IMR-90 (cell line): ENCODE measurements around the gene ACBD5. TPM values are rescaled to one million over a fixed set of nuclear protein-coding genes. Genes with fewer than 3 reads are reported as not detected.

ENCODE experiments used
- ATAC-seq: fragments of 200-7000 bp; cut with Tn5 transposase; 2 replicates; pipeline ENCODE4 v1.9.1; 2020; ENCODE audit warnings: low read depth, mild to moderate bottlenecking, moderate library complexity
- BruUV-seq: library from RNA; stranded (reverse); fragments of 400-500 nt; replicated peaks from 2 replicates; lab custom pipeline; 2021; lab: Mats Ljungman, UMichigan
- CTCF ChIA-PET: fragments of 300-600 bp; formaldehyde crosslinking; extraction: SDS; loops from one replicate; lab custom pipeline; 2021; ENCODE audit warnings: antibody characterized with exemption; lab: Yijun Ruan, JAX
- POLR2A ChIA-PET: fragments of 300-600 bp; sonication (Branson Sonifier 250); formaldehyde crosslinking; loops from one replicate; lab custom pipeline; 2022; ENCODE audit warnings: antibody characterized with exemption; ENCODE audit not compliant: unreplicated experiment; lab: Charles Lee
- DNase-seq: peaks from one replicate; pipeline ENCODE4 v3.0.0; 2013
- H2AFZ ChIP-seq: replicated peaks from 2 replicates; pipeline ENCODE3; 2013; ENCODE audit warnings: low read length, mild to moderate bottlenecking; ENCODE audit not compliant: poor library complexity
- H2AK5ac ChIP-seq: 2 replicates; pipeline ENCODE4 v1.6.1; 2013; ENCODE audit warnings: low read depth, low read length, inconsistent platforms
- H2AK9ac ChIP-seq: replicated peaks from 2 replicates; pipeline ENCODE3; 2013; ENCODE audit warnings: mild to moderate bottlenecking, low read depth, low read length, moderate library complexity; ENCODE audit not compliant: poor library complexity
- H2BK120ac ChIP-seq: 2 replicates; pipeline ENCODE4 v1.6.1; 2013; ENCODE audit warnings: low read depth, low read length, inconsistent platforms
- H2BK15ac ChIP-seq: 3 replicates; pipeline ENCODE4 v1.6.1; 2013; ENCODE audit warnings: low read depth, low read length, inconsistent platforms
- H2BK20ac ChIP-seq: 2 replicates; pipeline ENCODE4 v1.6.1; 2013; ENCODE audit warnings: low read depth, mild to moderate bottlenecking, inconsistent platforms, low read length, moderate library complexity
- H2BK5ac ChIP-seq: 2 replicates; pipeline ENCODE4 v1.6.1; 2013; ENCODE audit warnings: mild to moderate bottlenecking, low read depth, low read length, inconsistent platforms; ENCODE audit not compliant: poor library complexity, severe bottlenecking
- H3K14ac ChIP-seq: replicated peaks from 2 replicates; pipeline ENCODE4 v1.6.1; 2013; ENCODE audit warnings: low read depth, low read length, inconsistent platforms
- H3K18ac ChIP-seq: 2 replicates; pipeline ENCODE4 v1.6.1; 2013; ENCODE audit warnings: low read depth, low read length, control low read depth
- H3K23ac ChIP-seq: 2 replicates; pipeline ENCODE4 v1.6.1; 2013; ENCODE audit warnings: low read depth, low read length, inconsistent platforms
- H3K27ac ChIP-seq: 2 replicates; pipeline ENCODE4 v1.5.1; 2013; ENCODE audit warnings: mild to moderate bottlenecking, control low read depth, low read length; ENCODE audit not compliant: insufficient read depth
- H3K27me3 ChIP-seq: 2 replicates; pipeline ENCODE4 v1.6.1; 2013; ENCODE audit warnings: low read length; ENCODE audit not compliant: control insufficient read depth, insufficient read depth
- H3K36me3 ChIP-seq: 2 replicates; pipeline ENCODE4 v1.6.1; 2013; ENCODE audit warnings: low read length, mixed read lengths; ENCODE audit not compliant: control insufficient read depth, insufficient read depth
- H3K4ac ChIP-seq: 2 replicates; pipeline ENCODE4 v1.6.1; 2013; ENCODE audit warnings: low read depth, low read length, inconsistent platforms
- H3K4me1 ChIP-seq: 2 replicates; pipeline ENCODE4 v1.6.1; 2013; ENCODE audit warnings: low read length, mixed read lengths; ENCODE audit not compliant: control insufficient read depth, insufficient read depth
- H3K4me2 ChIP-seq: 2 replicates; pipeline ENCODE4 v1.6.1; 2013; ENCODE audit warnings: low read depth, mild to moderate bottlenecking, control low read depth, low read length, moderate library complexity
- H3K4me3 ChIP-seq: 2 replicates; pipeline ENCODE4 v1.5.1; 2013; ENCODE audit warnings: low read depth, mild to moderate bottlenecking, control low read depth, low read length, moderate library complexity; ENCODE audit not compliant: insufficient read depth
- H3K56ac ChIP-seq: 2 replicates; pipeline ENCODE4 v1.6.1; 2013; ENCODE audit warnings: low read length, inconsistent platforms; ENCODE audit not compliant: insufficient read depth; ENCODE audit errors: extremely low read depth
- H3K79me1 ChIP-seq, 2 experiments: 2 replicates each; pipeline ENCODE4 v1.6.1; 2013; ENCODE audit warnings: low read length in 2 of 2, inconsistent platforms in 1 of 2, low read depth in 1 of 2
- H3K9ac ChIP-seq: 2 replicates; pipeline ENCODE4 v1.6.1; 2013; ENCODE audit warnings: low read depth, low read length, control low read depth
- H3K9me1 ChIP-seq: 2 replicates; pipeline ENCODE4 v1.6.1; 2013; ENCODE audit warnings: low read length, inconsistent platforms; ENCODE audit not compliant: insufficient read depth
- H3K9me3 ChIP-seq: 2 replicates; pipeline ENCODE4 v1.6.1; 2013; ENCODE audit warnings: low read length; ENCODE audit not compliant: control insufficient read depth, insufficient read depth
- H4K20me1 ChIP-seq: 2 replicates; pipeline ENCODE4 v1.6.1; 2013; ENCODE audit warnings: low read length, inconsistent platforms; ENCODE audit not compliant: insufficient read depth
- H4K5ac ChIP-seq: 2 replicates; pipeline ENCODE4 v1.6.1; 2013; ENCODE audit warnings: mild to moderate bottlenecking, low read depth, low read length, control low read depth
- H4K8ac ChIP-seq, 2 experiments: 2 replicates each; pipeline ENCODE4 v1.6.1; 2013; ENCODE audit warnings: low read depth in 2 of 2, low read length in 2 of 2, control low read depth in 1 of 2, inconsistent platforms in 1 of 2
- H4K91ac ChIP-seq: 2 replicates; pipeline ENCODE4 v1.6.1; 2013; ENCODE audit warnings: low read depth, low read length, inconsistent platforms; ENCODE audit not compliant: insufficient read depth
- BHLHE40 ChIP-seq: fragments of 150-350 bp; IDR thresholded peaks from 2 replicates; pipeline ENCODE4 v1.6.1; 2016; ENCODE audit warnings: mild to moderate bottlenecking, low read depth, low read length
- CEBPB ChIP-seq: IDR thresholded peaks from 2 replicates; pipeline ENCODE4 v1.6.1; 2012; ENCODE audit warnings: low read depth, low read length, improper control_type of control experiment
- FOS ChIP-seq: fragments of 150-350 bp; IDR thresholded peaks from 2 replicates; pipeline ENCODE4 v1.6.1; 2016; ENCODE audit warnings: low read depth, low read length
- RCOR1 ChIP-seq: IDR thresholded peaks from 2 replicates; pipeline ENCODE4 v1.6.1; 2012; ENCODE audit warnings: mild to moderate bottlenecking, low read length, improper control_type of control experiment; ENCODE audit not compliant: insufficient replicate concordance
- dilution Hi-C: fragments of 300-500 bp; cut with HindIII; formaldehyde crosslinking; loops from one replicate; pipeline ENCODE4 v1.14.3; 2018; ENCODE audit warnings: low sequenced_read_pairs; ENCODE audit not compliant: unreplicated experiment
- in situ Hi-C: fragments of 300-500 bp; cut with MboI; formaldehyde crosslinking; loops from 3 replicates; pipeline ENCODE4 v1.14.3; 2019; ENCODE audit warnings: low sequenced_read_pairs, inconsistent platforms, mixed read lengths
- intact Hi-C: fragments of 100-400 bp; cut with micrococcal nuclease; formaldehyde crosslinking; loops from 2 replicates; pipeline ENCODE4 v1.10.0; 2022
- polyA plus RNA-seq, 3 experiments: library from polyadenylated mRNA; depleted of rRNA; stranded (reverse); fragments of >200 nt; gene quantifications; 2 replicates each; pipeline ENCODE4 v1.2.3, GENCODE V29; 2012; ENCODE audit warnings: low replicate concordance in 1 of 3
- total RNA-seq: library from RNA; depleted of rRNA; stranded (reverse); fragments of >200 nt; gene quantifications from 2 replicates; pipeline ENCODE4 v1.2.3, GENCODE V29; 2012

Gene ACBD5
- total and polyA plus RNA-seq, 2 of the 4 experiments (the other 2 are of a cell fraction) = 7.7 to 11.7 TPM

DNA sequence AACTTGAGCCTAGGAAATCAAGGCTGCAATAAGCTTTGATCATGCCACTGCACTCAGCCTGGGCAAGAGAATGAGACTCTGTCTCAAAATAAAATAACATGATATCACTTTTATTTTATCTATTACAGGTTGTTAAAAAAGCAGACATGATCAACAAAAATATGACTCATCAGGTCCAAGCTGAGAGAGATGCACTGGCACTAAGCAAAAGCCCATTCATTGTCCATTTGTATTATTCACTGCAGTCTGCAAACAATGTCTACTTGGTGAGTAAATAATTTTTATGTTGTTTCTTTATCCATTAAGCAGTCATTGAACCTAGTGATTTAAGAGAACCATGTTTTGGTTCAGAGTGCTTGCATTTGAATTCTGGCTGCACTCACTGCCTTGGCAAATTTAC, 82.2 kb downstream of the ACBD5 start:
- CTCF ChIA-PET = no interaction called here
- H3K9me1 ChIP-seq = no peaks in the 10 kb centered on the region

More for the DNA sequence above, 82.2 kb downstream of the ACBD5 start:
- Histone ChIP-seq H3K27ac (no peak overlapping the region), H3K4ac (no peak overlapping the region), H2AK9ac (no peak overlapping the region), H3K56ac (no peak overlapping the region), H2BK120ac (no peak overlapping the region), H3K4me2 (no peak overlapping the region), H3K4me3 (no peak overlapping the region), H3K23ac (no peak overlapping the region), H4K8ac (no peak overlapping the region), H2AFZ (no peak overlapping the region), H3K9me3 (no peaks in the 10 kb centered on the region), H3K9ac (no peak overlapping the region), H2BK20ac (no peak overlapping the region), H3K79me1 (peaks cover 13 to 28% of the 10 kb centered on the region in 2 experiments), H3K27me3 (no peaks in the 10 kb centered on the region), H3K36me3 (peaks cover 17% of the 10 kb centered on the region), H2BK15ac (no peak overlapping the region), H2BK5ac (no peak overlapping the region), H3K4me1 (0 out of 2 replicates have a peak, but pooled peaks cover 1% of the 10 kb centered on the region), H4K5ac (no peak overlapping the region), H4K20me1 (peaks cover 11% of the 10 kb centered on the region), H3K18ac (no peak overlapping the region), H2AK5ac (no peak overlapping the region), H3K14ac (no peak overlapping the region), H4K91ac (no peak overlapping the region)
- TF ChIP-seq CEBPB (no peak), FOS (peak; percentile 46), BHLHE40 (no peak), RCOR1 (no peak)
- POLR2A ChIA-PET = no interaction called here
- intact Hi-C loops = loop anchor here (5.0 to 10.0 kb wide), 2 partner anchors 49 to 206 kb away; no protein-coding TSS in a partner anchor
- BruUV-seq = no TSS peak
- dilution Hi-C loops = no loop called here
- peak; percentile 19 for DNase-seq
- ATAC-seq = no peak
- in situ Hi-C loops = no loop called here
